Neuronal stem cell (in vitro differentiated cells): Measurements from ENCODE around the gene BCAS1.

Source experiments
- DNase-seq: peaks from one replicate; pipeline ENCODE4 v3.0.0-alpha.2; 2013; ENCODE audit warnings: low spot score
- H2AFZ ChIP-seq: one replicate; pipeline ENCODE4 v1.6.1; 2013; ENCODE audit warnings: mild to moderate bottlenecking, low read length, inconsistent platforms
- H2AK5ac ChIP-seq: 2 replicates; pipeline ENCODE4 v1.6.1; 2013; ENCODE audit warnings: low read depth, mild to moderate bottlenecking, inconsistent platforms, low read length, moderate library complexity, mixed read lengths
- H2BK120ac ChIP-seq: 2 replicates; pipeline ENCODE4 v1.6.1; 2013; ENCODE audit warnings: low read depth, mild to moderate bottlenecking, inconsistent platforms, low read length, moderate library complexity, mixed read lengths
- H2BK12ac ChIP-seq: one replicate; pipeline ENCODE4 v1.6.1; 2013; ENCODE audit warnings: low read length, inconsistent platforms
- H2BK15ac ChIP-seq: 2 replicates; pipeline ENCODE4 v1.6.1; 2013; ENCODE audit warnings: mild to moderate bottlenecking, low read length, inconsistent platforms, mixed read lengths
- H2BK5ac ChIP-seq: one replicate; pipeline ENCODE4 v1.6.1; 2013; ENCODE audit warnings: inconsistent platforms, mild to moderate bottlenecking, low read length, moderate library complexity
- H3K14ac ChIP-seq: one replicate; pipeline ENCODE4 v1.6.1; 2013; ENCODE audit warnings: low read length, inconsistent platforms
- H3K18ac ChIP-seq: 2 replicates; pipeline ENCODE4 v1.6.1; 2013; ENCODE audit warnings: low read length, inconsistent platforms
- H3K23ac ChIP-seq: 2 replicates; pipeline ENCODE4 v1.6.1; 2013; ENCODE audit warnings: low read depth, mild to moderate bottlenecking, mixed read lengths, low read length, inconsistent platforms; ENCODE audit not compliant: poor library complexity
- H3K27ac ChIP-seq: replicated peaks from 3 replicates; pipeline ENCODE4 v1.5.1; 2013; ENCODE audit warnings: low read length, inconsistent platforms
- H3K27me3 ChIP-seq, 3 experiments: 2 replicates each; pipeline ENCODE4 v1.6.1; 2013; ENCODE audit warnings: low read length in 3 of 3, mild to moderate bottlenecking in 2 of 3, inconsistent platforms in 1 of 3, low read depth in 1 of 3, mixed read lengths in 1 of 3, moderate library complexity in 1 of 3; ENCODE audit not compliant: control insufficient read depth in 3 of 3, insufficient read depth in 3 of 3
- H3K36me3 ChIP-seq, 2 donors: replicated peaks in 1 of 2; 2 replicates each; pipeline ENCODE4 v1.6.1; 2013; ENCODE audit warnings: low read length in 2 of 2; ENCODE audit not compliant: control insufficient read depth in 2 of 2, insufficient read depth in 2 of 2
- H3K4ac ChIP-seq: 2 replicates; pipeline ENCODE4 v1.6.1; 2013; ENCODE audit warnings: inconsistent platforms, mild to moderate bottlenecking, low read length, moderate library complexity
- H3K4me1 ChIP-seq, 2 donors: 1 replicate in 1 of 2; 2 replicates in 1 of 2; pipeline ENCODE4 v1.6.1; 2013; ENCODE audit warnings: low read length in 2 of 2, low read depth in 1 of 2; ENCODE audit not compliant: control insufficient read depth in 2 of 2, insufficient read depth in 1 of 2
- H3K4me2 ChIP-seq: one replicate; pipeline ENCODE4 v1.6.1; 2013; ENCODE audit warnings: mild to moderate bottlenecking, low read length, inconsistent platforms; ENCODE audit not compliant: insufficient read depth, poor library complexity, severe bottlenecking
- H3K4me3 ChIP-seq, 2 donors: 2 replicates each; pipeline ENCODE4 v1.5.1; 2013; ENCODE audit warnings: low read length in 2 of 2, mild to moderate bottlenecking in 2 of 2, inconsistent platforms in 1 of 2, moderate library complexity in 1 of 2
- H3K79me1 ChIP-seq: one replicate; pipeline ENCODE4 v1.6.1; 2013; ENCODE audit warnings: low read depth, mild to moderate bottlenecking, inconsistent platforms, low read length, moderate library complexity
- H3K9ac ChIP-seq: one replicate; pipeline ENCODE4 v1.6.1; 2013; ENCODE audit warnings: mild to moderate bottlenecking, low read depth, low read length, inconsistent platforms; ENCODE audit not compliant: poor library complexity
- H3K9me3 ChIP-seq, 2 donors: replicated peaks in 1 of 2; 2 replicates each; pipeline versions ENCODE3 to v1.6.1; 2013; ENCODE audit warnings: low read length in 2 of 2, mild to moderate bottlenecking in 2 of 2, inconsistent platforms in 1 of 2, low read depth in 1 of 2, mixed read lengths in 1 of 2, moderate library complexity in 1 of 2; ENCODE audit not compliant: control insufficient read depth in 2 of 2, insufficient read depth in 1 of 2
- H4K8ac ChIP-seq: one replicate; pipeline ENCODE4 v1.6.1; 2013; ENCODE audit warnings: low read depth, mild to moderate bottlenecking, inconsistent platforms, low read length, moderate library complexity
- H4K91ac ChIP-seq: one replicate; pipeline ENCODE4 v1.6.1; 2013; ENCODE audit warnings: low read length, low read depth, mild to moderate bottlenecking, inconsistent platforms; ENCODE audit not compliant: poor library complexity
- WGBS, 2 donors: extraction: QIAGEN DNeasy Blood & Tissue Kit; methylation state at CpG; one replicate each; pipeline ENCODE4 v1.1.7; 2013; ENCODE audit warnings: missing lambda C conversion rate in 2 of 2, mixed read lengths in 1 of 2; ENCODE audit not compliant: insufficient read length in 2 of 2, insufficient replicate concordance in 1 of 2; ENCODE audit errors: extremely low coverage in 2 of 2; 5-methylcytosine and 5-hydroxymethylcytosine counted together

Gene BCAS1

GRCh38 chr20:54002741-54003140 is 67.7 kb downstream of the BCAS1 start:
- Histone ChIP-seq H3K9ac (no peak overlapping the region), H3K9me3 (peaks cover 0 to 2% of the 10 kb centered on the region in 2 donors)
- DNase-seq: no peak

GRCh38 chr20:54002056-54002575 is 68.3 kb downstream of the BCAS1 start:
- Histone ChIP-seq H3K36me3 (no peaks in the 10 kb centered on the region), H2BK12ac (no peak overlapping the region), H3K27ac (no peak overlapping the region), H4K91ac (no peak overlapping the region), H3K14ac (no peak overlapping the region), H2AFZ (no peak overlapping the region), H3K9me3 (peaks cover 0 to 2% of the 10 kb centered on the region in 2 donors), H2BK120ac (no peak overlapping the region), H2BK15ac (no peak overlapping the region), H3K4me2 (no peak overlapping the region), H3K23ac (no peak overlapping the region), H3K18ac (no peak overlapping the region), H3K4ac (no peak overlapping the region), H3K79me1 (no peaks in the 10 kb centered on the region), H3K9ac (no peak overlapping the region), H4K8ac (no peak overlapping the region), H3K4me1 (no peaks in the 10 kb centered on the region), H3K27me3 (peaks cover 0 to 3% (median 0%) of the 10 kb centered on the region in 3 experiments), H3K4me3 (no peak overlapping the region), H2AK5ac (no peak overlapping the region), H2BK5ac (no peak overlapping the region)
- WGBS, 2 donors: no CpG with 5 or more reads among the region's 2 CpGs
- DNase-seq: no peak

More at GRCh38 chr20:54002741-54003140, 67.7 kb downstream of the BCAS1 start:
- Histone ChIP-seq H2AFZ (no peak overlapping the region), H3K27ac (no peak overlapping the region), H3K4me1 (no peaks in the 10 kb centered on the region), H2BK15ac (no peak overlapping the region), H3K4me2 (no peak overlapping the region), H3K18ac (no peak overlapping the region), H3K79me1 (no peaks in the 10 kb centered on the region), H3K36me3 (no peaks in the 10 kb centered on the region), H4K8ac (no peak overlapping the region), H3K14ac (no peak overlapping the region), H3K4me3 (no peak overlapping the region), H2BK5ac (no peak overlapping the region), H3K4ac (no peak overlapping the region), H2BK12ac (no peak overlapping the region), H3K23ac (no peak overlapping the region), H4K91ac (no peak overlapping the region), H2AK5ac (no peak overlapping the region), H2BK120ac (no peak overlapping the region), H3K27me3 (peaks cover 0 to 3% (median 0%) of the 10 kb centered on the region in 3 experiments)
- WGBS, 2 donors: no CpG with 5 or more reads among the region's 3 CpGs

GRCh38 chr20:54000914-54001313 is 69.5 kb downstream of the BCAS1 start:
- no peak overlapping the region for H3K4me3 ChIP-seq
- H3K14ac ChIP-seq: no peak overlapping the region
- no peak overlapping the region for H2BK12ac ChIP-seq
- H3K9ac ChIP-seq: no peak overlapping the region
- no peaks in the 10 kb centered on the region for H3K36me3 ChIP-seq
- H2BK120ac ChIP-seq: no peak overlapping the region
- WGBS, 2 donors: no CpG with 5 or more reads among the region's 2 CpGs
- H2BK5ac ChIP-seq: no peak overlapping the region
- no peaks in the 10 kb centered on the region for H3K79me1 ChIP-seq
- DNase-seq: no peak
- no peak overlapping the region for H2AK5ac ChIP-seq
- peaks cover 0 to 2% of the 10 kb centered on the region in 2 donors for H3K4me1 ChIP-seq
- H3K4ac ChIP-seq: no peak overlapping the region
- no peak overlapping the region for H3K23ac ChIP-seq
- H4K91ac ChIP-seq: no peak overlapping the region
- peaks cover 0 to 2% of the 10 kb centered on the region in 2 donors for H3K9me3 ChIP-seq
- no peak overlapping the region for H2BK15ac ChIP-seq
- H4K8ac ChIP-seq: no peak overlapping the region
- H3K4me2 ChIP-seq: no peak overlapping the region
- H3K27ac ChIP-seq: no peak overlapping the region
- H3K27me3 ChIP-seq: peaks cover 0 to 3% (median 0%) of the 10 kb centered on the region in 3 experiments
- no peak overlapping the region for H2AFZ ChIP-seq
- no peak overlapping the region for H3K18ac ChIP-seq

GRCh38 chr20:54000262-54000661 is 70.1 kb downstream of the BCAS1 start:
- H3K4ac ChIP-seq: no peak overlapping the region
- no peak overlapping the region for H3K9ac ChIP-seq
- no peaks in the 10 kb centered on the region for H3K79me1 ChIP-seq
- no peak overlapping the region for H2AK5ac ChIP-seq
- H3K4me2 ChIP-seq: no peak overlapping the region
- H2BK120ac ChIP-seq: no peak overlapping the region
- no peak overlapping the region for H3K4me3 ChIP-seq
- peaks cover 0 to 3% of the 10 kb centered on the region in 2 donors for H3K4me1 ChIP-seq
- H3K9me3 ChIP-seq: peaks cover 0 to 2% of the 10 kb centered on the region in 2 donors
- no peaks in the 10 kb centered on the region for H3K36me3 ChIP-seq
- no peak overlapping the region for H2BK12ac ChIP-seq
- peaks cover 0 to 3% (median 0%) of the 10 kb centered on the region in 3 experiments for H3K27me3 ChIP-seq
- no peak overlapping the region for H2BK5ac ChIP-seq
- no peak overlapping the region for H3K27ac ChIP-seq
- no peak overlapping the region for H4K8ac ChIP-seq
- H3K18ac ChIP-seq: no peak overlapping the region
- no peak for DNase-seq
- H2AFZ ChIP-seq: no peak overlapping the region
- H3K23ac ChIP-seq: no peak overlapping the region
- no peak overlapping the region for H4K91ac ChIP-seq
- H2BK15ac ChIP-seq: no peak overlapping the region
- no peak overlapping the region for H3K14ac ChIP-seq
